KOPT-K1 (cell line): ENCODE results near the gene ZNF653.
"Not testable (repeated sequence)": the region's sequence is repeated elsewhere in the genome, so short reads cannot be mapped to it uniquely, and the experiment has no call there.

Source experiments
- H3K27ac ChIP-seq: fragments of 200-600 bp; sonication (generic); 2 replicates; pipeline ENCODE4 v1.5.1; 2016; ENCODE audit warnings: antibody characterized with exemption, mild to moderate bottlenecking, low read depth, low read length; ENCODE audit not compliant: poor library complexity, severe bottlenecking
- H3K36me3 ChIP-seq: fragments of 200-600 bp; sonication (generic); 2 replicates; pipeline ENCODE4 v1.5.1; 2017; ENCODE audit warnings: antibody characterized with exemption, mild to moderate bottlenecking, low read length, moderate library complexity; ENCODE audit not compliant: insufficient read depth
- H3K9me3 ChIP-seq: fragments of 200-600 bp; sonication (generic); 2 replicates; pipeline ENCODE4 v1.5.1; 2017; ENCODE audit warnings: antibody characterized with exemption, low read length, mild to moderate bottlenecking; ENCODE audit not compliant: insufficient read depth, poor library complexity, severe bottlenecking

The ZNF653 gene

GRCh38 chr19:11479090-11479897, 26.3 kb downstream of the ZNF653 start:
- Histone ChIP-seq H3K27ac (no peak overlapping the region), H3K9me3 (no peaks in the 10 kb centered on the region), H3K36me3 (no peaks in the 10 kb centered on the region)

GRCh38 chr19:11478167-11479089, 27.2 kb downstream of the ZNF653 start:
- H3K36me3 ChIP-seq, result no peaks in the 10 kb centered on the region

GRCh38 chr19:11475861-11476260, 29.8 kb downstream of the ZNF653 start:
- Histone ChIP-seq H3K27ac (no peak overlapping the region), H3K9me3 (no peaks in the 10 kb centered on the region), H3K36me3 (no peaks in the 10 kb centered on the region)

More at GRCh38 chr19:11478167-11479089, 27.2 kb downstream of the ZNF653 start:
- Histone ChIP-seq H3K27ac (no peak overlapping the region), H3K9me3 (no peaks in the 10 kb centered on the region)

- not testable (repeated sequence) for H3K36me3 ChIP-seq, H3K9me3 ChIP-seq
Measured at GRCh38 chr19:11475343-11475742, 30.3 kb downstream of the ZNF653 start.

GRCh38 chr19:11473725-11474124, 31.9 kb downstream of the ZNF653 start:
- Histone ChIP-seq H3K36me3 (no peaks in the 10 kb centered on the region), H3K27ac (no peak overlapping the region), H3K9me3 (no peaks in the 10 kb centered on the region)

More at GRCh38 chr19:11475343-11475742, 30.3 kb downstream of the ZNF653 start:
- not testable (repeated sequence) for H3K27ac ChIP-seq

GRCh38 chr19:11468266-11468845, 37.3 kb downstream of the ZNF653 start:
- not testable (repeated sequence) for H3K27ac ChIP-seq, H3K36me3 ChIP-seq, H3K9me3 ChIP-seq

- no peaks in the 10 kb centered on the region for H3K9me3 ChIP-seq
- no peak overlapping the region for H3K27ac ChIP-seq
- no peaks in the 10 kb centered on the region for H3K36me3 ChIP-seq
Measured at GRCh38 chr19:11465600-11465999, 40.0 kb downstream of the ZNF653 start.

- Histone ChIP-seq H3K9me3 (no peaks in the 10 kb centered on the region), H3K36me3 (no peaks in the 10 kb centered on the region), H3K27ac (no peak overlapping the region)
Measured at GRCh38 chr19:11464333-11465265, 41.0 kb downstream of the ZNF653 start.

- Histone ChIP-seq H3K9me3 (no peaks in the 10 kb centered on the region), H3K36me3 (no peaks in the 10 kb centered on the region), H3K27ac (no peak overlapping the region)
Measured at GRCh38 chr19:11463391-11463790, 42.2 kb downstream of the ZNF653 start.

- H3K9me3 ChIP-seq, result no peaks in the 10 kb centered on the region
- H3K36me3 ChIP-seq, result no peaks in the 10 kb centered on the region
- H3K27ac ChIP-seq, result no peak overlapping the region
Measured at GRCh38 chr19:11461453-11461852, 44.2 kb downstream of the ZNF653 start.

GRCh38 chr19:11460207-11460606, 45.4 kb downstream of the ZNF653 start:
- Histone ChIP-seq H3K9me3 (no peaks in the 10 kb centered on the region), H3K36me3 (no peaks in the 10 kb centered on the region), H3K27ac (no peak overlapping the region)

- not testable (repeated sequence) for H3K27ac ChIP-seq, H3K36me3 ChIP-seq, H3K9me3 ChIP-seq
Measured at GRCh38 chr19:11458912-11459311, 46.7 kb downstream of the ZNF653 start.

- Histone ChIP-seq H3K9me3 (no peaks in the 10 kb centered on the region), H3K27ac (no peak overlapping the region), H3K36me3 (no peaks in the 10 kb centered on the region)
Measured at GRCh38 chr19:11458236-11458900, 47.3 kb downstream of the ZNF653 start.

- no peaks in the 10 kb centered on the region for H3K9me3 ChIP-seq
- H3K36me3 ChIP-seq, result no peaks in the 10 kb centered on the region
- H3K27ac ChIP-seq, result no peak overlapping the region
Measured at GRCh38 chr19:11457831-11458230, 47.8 kb downstream of the ZNF653 start.
